ENCODE measurements around the gene PLCG1.

DNA sequence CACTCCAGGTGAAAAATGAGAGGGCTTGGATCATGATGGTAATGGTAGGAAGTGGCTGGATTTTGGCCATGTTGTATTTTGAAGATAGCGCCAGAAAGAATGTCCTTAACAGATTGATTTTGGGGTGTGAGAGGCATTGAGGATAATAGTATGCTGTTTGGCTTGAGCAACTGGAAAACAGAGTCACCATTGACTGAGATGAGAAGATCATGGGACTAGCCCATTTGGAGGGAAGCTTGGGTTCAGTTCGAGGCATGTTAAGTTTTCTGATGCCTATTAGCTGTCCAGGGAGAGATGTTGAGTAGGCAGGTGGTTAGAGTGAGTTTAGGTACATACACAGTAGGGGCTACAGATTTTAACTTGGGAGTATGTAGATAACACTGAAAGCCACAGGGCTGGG is 23.3 kb downstream of the PLCG1 start:
- TF ChIP-seq TAF1 (IDR thresholded peaks at IDR 0.05; ENCODE audit: low read depth) (no peak), EP300 (conservative IDR thresholded peaks at IDR 0.05; ENCODE audit: poor library complexity, severe bottlenecking) (no peak), MXI1 (conservative IDR thresholded peaks at IDR 0.05; ENCODE audit: poor library complexity, severe bottlenecking) (no peak), POLR2AphosphoS5 (IDR thresholded peaks at IDR 0.05) (no peak), EZH2 (IDR thresholded peaks at IDR 0.05; ENCODE audit: borderline replicate concordance, insufficient read depth, low read length, poor library complexity, severe bottlenecking) (no peak), SMC3 (conservative IDR thresholded peaks at IDR 0.05; ENCODE audit: poor library complexity) (no peak), RAD21 (conservative IDR thresholded peaks at IDR 0.05) (no peak)
- TF ChIP-seq, protein P1, sequence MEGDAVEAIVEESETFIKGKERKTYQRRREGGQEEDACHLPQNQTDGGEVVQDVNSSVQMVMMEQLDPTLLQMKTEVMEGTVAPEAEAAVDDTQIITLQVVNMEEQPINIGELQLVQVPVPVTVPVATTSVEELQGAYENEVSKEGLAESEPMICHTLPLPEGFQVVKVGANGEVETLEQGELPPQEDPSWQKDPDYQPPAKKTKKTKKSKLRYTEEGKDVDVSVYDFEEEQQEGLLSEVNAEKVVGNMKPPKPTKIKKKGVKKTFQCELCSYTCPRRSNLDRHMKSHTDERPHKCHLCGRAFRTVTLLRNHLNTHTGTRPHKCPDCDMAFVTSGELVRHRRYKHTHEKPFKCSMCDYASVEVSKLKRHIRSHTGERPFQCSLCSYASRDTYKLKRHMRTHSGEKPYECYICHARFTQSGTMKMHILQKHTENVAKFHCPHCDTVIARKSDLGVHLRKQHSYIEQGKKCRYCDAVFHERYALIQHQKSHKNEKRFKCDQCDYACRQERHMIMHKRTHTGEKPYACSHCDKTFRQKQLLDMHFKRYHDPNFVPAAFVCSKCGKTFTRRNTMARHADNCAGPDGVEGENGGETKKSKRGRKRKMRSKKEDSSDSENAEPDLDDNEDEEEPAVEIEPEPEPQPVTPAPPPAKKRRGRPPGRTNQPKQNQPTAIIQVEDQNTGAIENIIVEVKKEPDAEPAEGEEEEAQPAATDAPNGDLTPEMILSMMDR (IDR thresholded peaks at IDR 0.05; ENCODE audit: poor library complexity, severe bottlenecking), result no peak
- TF ChIP-seq, protein P2, sequence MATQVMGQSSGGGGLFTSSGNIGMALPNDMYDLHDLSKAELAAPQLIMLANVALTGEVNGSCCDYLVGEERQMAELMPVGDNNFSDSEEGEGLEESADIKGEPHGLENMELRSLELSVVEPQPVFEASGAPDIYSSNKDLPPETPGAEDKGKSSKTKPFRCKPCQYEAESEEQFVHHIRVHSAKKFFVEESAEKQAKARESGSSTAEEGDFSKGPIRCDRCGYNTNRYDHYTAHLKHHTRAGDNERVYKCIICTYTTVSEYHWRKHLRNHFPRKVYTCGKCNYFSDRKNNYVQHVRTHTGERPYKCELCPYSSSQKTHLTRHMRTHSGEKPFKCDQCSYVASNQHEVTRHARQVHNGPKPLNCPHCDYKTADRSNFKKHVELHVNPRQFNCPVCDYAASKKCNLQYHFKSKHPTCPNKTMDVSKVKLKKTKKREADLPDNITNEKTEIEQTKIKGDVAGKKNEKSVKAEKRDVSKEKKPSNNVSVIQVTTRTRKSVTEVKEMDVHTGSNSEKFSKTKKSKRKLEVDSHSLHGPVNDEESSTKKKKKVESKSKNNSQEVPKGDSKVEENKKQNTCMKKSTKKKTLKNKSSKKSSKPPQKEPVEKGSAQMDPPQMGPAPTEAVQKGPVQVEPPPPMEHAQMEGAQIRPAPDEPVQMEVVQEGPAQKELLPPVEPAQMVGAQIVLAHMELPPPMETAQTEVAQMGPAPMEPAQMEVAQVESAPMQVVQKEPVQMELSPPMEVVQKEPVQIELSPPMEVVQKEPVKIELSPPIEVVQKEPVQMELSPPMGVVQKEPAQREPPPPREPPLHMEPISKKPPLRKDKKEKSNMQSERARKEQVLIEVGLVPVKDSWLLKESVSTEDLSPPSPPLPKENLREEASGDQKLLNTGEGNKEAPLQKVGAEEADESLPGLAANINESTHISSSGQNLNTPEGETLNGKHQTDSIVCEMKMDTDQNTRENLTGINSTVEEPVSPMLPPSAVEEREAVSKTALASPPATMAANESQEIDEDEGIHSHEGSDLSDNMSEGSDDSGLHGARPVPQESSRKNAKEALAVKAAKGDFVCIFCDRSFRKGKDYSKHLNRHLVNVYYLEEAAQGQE (IDR thresholded peaks at IDR 0.05; ENCODE audit: borderline replicate concordance), result no peak

Data from neural cell (in vitro differentiated cells).